Neural progenitor cell (in vitro differentiated cells): ENCODE data around the gene TBC1D20.

Experiments used
- EZH2 ChIP-seq: fragments of 200-600 bp; sonication (generic); IDR thresholded peaks from 2 replicates; pipeline ENCODE4 v1.6.1; 2017; ENCODE audit warnings: antibody characterized with exemption, mild to moderate bottlenecking, moderate library complexity
- TF ChIP-seq, protein P1 (sequence below): fragments of 200-600 bp; sonication (generic); IDR thresholded peaks from 2 replicates; pipeline ENCODE4 v1.5.1; 2017; ENCODE audit warnings: antibody characterized with exemption, mild to moderate bottlenecking

DNA sequence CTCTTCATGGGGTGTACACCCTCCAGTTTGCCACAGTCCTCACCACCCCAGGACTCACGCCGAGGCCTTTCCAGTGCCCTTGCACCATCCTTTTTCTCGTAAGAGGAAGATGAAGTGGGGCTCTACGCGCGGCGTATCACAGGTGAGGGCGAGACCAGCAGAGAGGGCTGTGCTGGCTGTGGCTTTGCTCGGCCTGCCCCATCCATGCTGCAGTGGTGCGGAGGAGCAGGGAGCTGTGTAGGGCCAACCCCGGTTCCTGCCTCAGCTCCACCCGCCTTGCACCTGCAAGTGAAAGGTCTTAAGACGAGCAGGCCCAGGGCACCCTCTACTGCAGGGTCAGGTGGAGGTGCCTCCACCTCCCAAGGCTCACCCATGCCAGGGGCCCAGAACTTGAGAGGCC, 30.1 kb downstream of the TBC1D20 start:
- TF ChIP-seq, protein P1, sequence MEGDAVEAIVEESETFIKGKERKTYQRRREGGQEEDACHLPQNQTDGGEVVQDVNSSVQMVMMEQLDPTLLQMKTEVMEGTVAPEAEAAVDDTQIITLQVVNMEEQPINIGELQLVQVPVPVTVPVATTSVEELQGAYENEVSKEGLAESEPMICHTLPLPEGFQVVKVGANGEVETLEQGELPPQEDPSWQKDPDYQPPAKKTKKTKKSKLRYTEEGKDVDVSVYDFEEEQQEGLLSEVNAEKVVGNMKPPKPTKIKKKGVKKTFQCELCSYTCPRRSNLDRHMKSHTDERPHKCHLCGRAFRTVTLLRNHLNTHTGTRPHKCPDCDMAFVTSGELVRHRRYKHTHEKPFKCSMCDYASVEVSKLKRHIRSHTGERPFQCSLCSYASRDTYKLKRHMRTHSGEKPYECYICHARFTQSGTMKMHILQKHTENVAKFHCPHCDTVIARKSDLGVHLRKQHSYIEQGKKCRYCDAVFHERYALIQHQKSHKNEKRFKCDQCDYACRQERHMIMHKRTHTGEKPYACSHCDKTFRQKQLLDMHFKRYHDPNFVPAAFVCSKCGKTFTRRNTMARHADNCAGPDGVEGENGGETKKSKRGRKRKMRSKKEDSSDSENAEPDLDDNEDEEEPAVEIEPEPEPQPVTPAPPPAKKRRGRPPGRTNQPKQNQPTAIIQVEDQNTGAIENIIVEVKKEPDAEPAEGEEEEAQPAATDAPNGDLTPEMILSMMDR, result no peak
- TF ChIP-seq EZH2, result no peak
